Kidney (tissue), 14 donors: ENCODE data around the gene SH2D2A. TPM values are rescaled to one million over a fixed set of nuclear protein-coding genes. Genes with fewer than 3 reads are reported as not detected.

Source experiments
- DNase-seq, 5 donors: peaks; one replicate each; pipeline ENCODE4 v3.0.0-alpha.2; 2013 to 2020
- FAIRE-seq: peaks from 2 replicates; lab custom pipeline; 2012; peaks lifted over from hg19 to GRCh38; lab: Jason Lieb, UNC
- H3K27ac ChIP-seq, 2 donors: one replicate each; pipeline ENCODE4 v1.7.0; 2013; ENCODE audit warnings: low read depth in 2 of 2, low read length in 2 of 2, inconsistent platforms in 1 of 2
- H3K27me3 ChIP-seq: one replicate; pipeline ENCODE4 v1.7.1; 2013; ENCODE audit warnings: low read length, inconsistent platforms; ENCODE audit not compliant: control insufficient read depth, insufficient read depth
- H3K36me3 ChIP-seq, 3 donors: one replicate each; pipeline versions ENCODE4 v1.7.0 to v1.7.1; 2013; ENCODE audit warnings: low read length in 3 of 3, control low read depth in 1 of 3, inconsistent platforms in 1 of 3; ENCODE audit not compliant: insufficient read depth in 3 of 3, control insufficient read depth in 2 of 3
- H3K4me1 ChIP-seq, 3 donors: one replicate each; pipeline versions ENCODE4 v1.7.0 to v1.7.1; 2013; ENCODE audit warnings: low read length in 3 of 3, inconsistent platforms in 1 of 3, low read depth in 1 of 3; ENCODE audit not compliant: control insufficient read depth in 2 of 3, insufficient read depth in 2 of 3
- H3K4me3 ChIP-seq, 3 donors: one replicate each; pipeline versions ENCODE4 v1.7.0 to v1.8.1; 2013; ENCODE audit warnings: low read length in 3 of 3, control low read depth in 1 of 3, inconsistent platforms in 1 of 3
- H3K9ac ChIP-seq, 3 donors: one replicate each; pipeline versions ENCODE4 v1.7.0 to v1.7.1; 2013; ENCODE audit warnings: low read length in 3 of 3, control low read depth in 1 of 3, inconsistent platforms in 1 of 3
- H3K9me3 ChIP-seq, 3 donors: one replicate each; pipeline versions ENCODE4 v1.7.0 to v1.7.1; 2013; ENCODE audit warnings: low read length in 3 of 3, control low read depth in 1 of 3, inconsistent platforms in 1 of 3; ENCODE audit not compliant: control insufficient read depth in 2 of 3, insufficient read depth in 1 of 3
- intact Hi-C: fragments of 100-400 bp; cut with DNase I; formaldehyde crosslinking; loops from one replicate; pipeline ENCODE4 v1.11.1; 2022
- polyA plus RNA-seq: library from polyadenylated mRNA; stranded (reverse); fragments of 350-450 nt; fragmentation: Illumina TruSeq; extraction: RNeasy Lipid Tissue Mini Kit (QIAGEN cat#74804); gene quantifications from one replicate; pipeline ENCODE4 v1.2.3, GENCODE V29; 2014; ENCODE audit warnings: low read depth, low replicate concordance; ENCODE audit not compliant: insufficient read depth
- total RNA-seq: library from RNA; stranded (reverse); fragmentation: NEBNext Ultra II Directional; extraction: Animal tissue kit (Norgen Biotek cat#: 25700); gene quantifications from one replicate; pipeline ENCODE4 v1.2.1, GENCODE V29; 2021
- TF ChIP-seq, protein P1 (sequence below): IDR thresholded peaks from 3 replicates; pipeline ENCODE4 v1.5.1; 2012; ENCODE audit warnings: mild to moderate bottlenecking, moderate library complexity, borderline replicate concordance; ENCODE audit not compliant: insufficient read depth; ENCODE audit errors: extremely low read depth
- donor health status: control.
- donor health status: control.
- donor health status: control.
- donor health status: control.
- donor health status: control.
- donor health status: DM: yes; HTN: yes; CAD: no.
- donor health status: Normal renal cell carcinoma (clear cell type).

The SH2D2A gene
- total and polyA plus RNA-seq, 2 donors from 2014 or later = 0.32 to 4.3 TPM

- intact Hi-C loops = no loop called here
- Histone ChIP-seq H3K9me3 (no peaks in the 10 kb centered on the region), H3K9ac (no peak overlapping the region), H3K4me1 (peaks cover 0 to 5% (median 4%) of the 10 kb centered on the region in 3 donors), H3K4me3 (no peak overlapping the region), H3K36me3 (peaks cover 0 to 4% (median under 1%) of the 10 kb centered on the region in 3 donors), H3K27me3 (no peaks in the 10 kb centered on the region), H3K27ac (no peak overlapping the region)
- DNase-seq = no peak
- TF ChIP-seq, protein P1, sequence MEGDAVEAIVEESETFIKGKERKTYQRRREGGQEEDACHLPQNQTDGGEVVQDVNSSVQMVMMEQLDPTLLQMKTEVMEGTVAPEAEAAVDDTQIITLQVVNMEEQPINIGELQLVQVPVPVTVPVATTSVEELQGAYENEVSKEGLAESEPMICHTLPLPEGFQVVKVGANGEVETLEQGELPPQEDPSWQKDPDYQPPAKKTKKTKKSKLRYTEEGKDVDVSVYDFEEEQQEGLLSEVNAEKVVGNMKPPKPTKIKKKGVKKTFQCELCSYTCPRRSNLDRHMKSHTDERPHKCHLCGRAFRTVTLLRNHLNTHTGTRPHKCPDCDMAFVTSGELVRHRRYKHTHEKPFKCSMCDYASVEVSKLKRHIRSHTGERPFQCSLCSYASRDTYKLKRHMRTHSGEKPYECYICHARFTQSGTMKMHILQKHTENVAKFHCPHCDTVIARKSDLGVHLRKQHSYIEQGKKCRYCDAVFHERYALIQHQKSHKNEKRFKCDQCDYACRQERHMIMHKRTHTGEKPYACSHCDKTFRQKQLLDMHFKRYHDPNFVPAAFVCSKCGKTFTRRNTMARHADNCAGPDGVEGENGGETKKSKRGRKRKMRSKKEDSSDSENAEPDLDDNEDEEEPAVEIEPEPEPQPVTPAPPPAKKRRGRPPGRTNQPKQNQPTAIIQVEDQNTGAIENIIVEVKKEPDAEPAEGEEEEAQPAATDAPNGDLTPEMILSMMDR = no peak
- no peak for FAIRE-seq
Observed at GRCh38 chr1:156777573-156777972, 39.1 kb downstream of the SH2D2A start.

DNA sequence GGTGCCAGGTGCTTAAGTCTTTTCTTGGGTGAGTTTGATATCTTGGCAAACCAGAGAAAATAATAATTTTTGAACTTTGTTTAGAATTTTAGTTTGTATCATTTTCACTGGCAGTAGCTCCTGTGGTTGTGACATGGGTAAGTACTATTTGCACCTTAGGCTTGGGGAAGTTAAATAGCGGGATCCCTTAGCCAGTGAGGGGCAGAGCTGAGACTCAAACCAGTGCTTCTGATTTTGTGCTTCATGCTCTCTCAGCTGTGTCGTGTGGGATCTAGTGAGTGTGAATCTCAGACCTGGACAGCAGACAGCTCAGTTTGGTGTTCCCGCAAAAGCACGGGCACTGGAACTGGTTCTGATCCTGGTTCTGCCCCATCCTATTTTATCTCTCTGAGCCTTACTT is 39.7 kb downstream of the SH2D2A start:
- H3K27ac ChIP-seq = no peak overlapping the region
- no peaks in the 10 kb centered on the region for H3K36me3 ChIP-seq
- H3K9me3 ChIP-seq = no peaks in the 10 kb centered on the region
- TF ChIP-seq, protein P1 = no peak
- DNase-seq (no peak), FAIRE-seq (no peak)
- H3K27me3 ChIP-seq = no peaks in the 10 kb centered on the region
- intact Hi-C loops = no loop called here
- H3K4me3 ChIP-seq = no peak overlapping the region
- no peak overlapping the region for H3K9ac ChIP-seq
- peaks cover 0 to 5% (median 4%) of the 10 kb centered on the region in 3 donors for H3K4me1 ChIP-seq

DNA sequence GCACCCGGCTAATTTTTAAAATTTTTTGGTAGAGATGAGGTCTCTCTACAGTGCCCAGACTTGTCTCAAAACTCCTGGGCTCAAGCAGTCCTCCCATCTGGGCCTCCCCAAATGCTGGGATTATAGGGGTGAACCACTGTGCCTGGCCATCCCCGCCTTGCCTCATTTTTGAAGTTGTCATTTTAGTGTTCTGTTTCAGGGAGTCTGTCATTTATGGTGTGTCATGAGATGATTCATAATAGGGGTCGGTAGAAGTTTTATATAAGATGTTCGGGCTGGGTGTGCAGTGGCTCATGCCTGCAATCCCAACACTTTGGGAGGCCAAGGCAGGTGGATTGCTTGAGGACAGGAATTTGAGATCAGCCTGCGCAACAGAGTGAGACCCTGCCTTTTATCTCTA is 40.8 kb downstream of the SH2D2A start:
- FAIRE-seq = no peak
- Histone ChIP-seq H3K9ac (no peak overlapping the region), H3K4me3 (no peak overlapping the region), H3K27me3 (no peaks in the 10 kb centered on the region), H3K4me1 (peaks cover 0 to 11% (median 5%) of the 10 kb centered on the region in 3 donors), H3K36me3 (peaks cover 0 to 5% (median 3%) of the 10 kb centered on the region in 3 donors), H3K27ac (no peak overlapping the region), H3K9me3 (no peaks in the 10 kb centered on the region)
- intact Hi-C loops = no loop called here
- DNase-seq = no peak
- TF ChIP-seq, protein P1 = no peak

- Histone ChIP-seq H3K27me3 (no peaks in the 10 kb centered on the region), H3K9ac (no peak overlapping the region), H3K27ac (no peak overlapping the region), H3K4me3 (no peak overlapping the region), H3K9me3 (no peaks in the 10 kb centered on the region), H3K36me3 (peaks cover 0 to 7% (median 6%) of the 10 kb centered on the region in 3 donors), H3K4me1 (peaks cover 0 to 19% (median 11%) of the 10 kb centered on the region in 3 donors)
- DNase-seq (no peak), FAIRE-seq (no peak)
- intact Hi-C loops = no loop called here
- TF ChIP-seq, protein P1 = no peak
Observed at GRCh38 chr1:156773607-156774006, 43.0 kb downstream of the SH2D2A start.
